Activated CD8-positive, alpha-beta T cell treated with anti-CD3 and anti-CD28 coated beads for 36 hours (primary cell): ENCODE data around the gene RNU6-9. TPM values are rescaled to one million over a fixed set of nuclear protein-coding genes. Genes with fewer than 3 reads are reported as not detected.
"Not testable (repeated sequence)": the region's sequence is repeated elsewhere in the genome, so short reads cannot be mapped to it uniquely, and the experiment has no call there.

Experiments used
- ATAC-seq: fragments of 200-7000 bp; cut with Tn5 transposase; one replicate; pipeline ENCODE4 v1.10.0; 2021; ENCODE audit warnings: mild to moderate bottlenecking, moderate library complexity
- CTCF ChIA-PET: fragments of 350-600 bp; sonication (Branson Sonifier 250); formaldehyde crosslinking; loops from one replicate; lab custom pipeline; 2021; ENCODE audit warnings: antibody characterized with exemption; lab: Charles Lee
- POLR2A ChIA-PET: fragments of 350-600 bp; sonication (Branson Sonifier 250); formaldehyde crosslinking; loops from one replicate; lab custom pipeline; 2021; ENCODE audit warnings: antibody characterized with exemption; lab: Charles Lee
- DNase-seq: peaks from one replicate; pipeline ENCODE4 v3.0.0-alpha.2; 2020
- H3K27ac Mint-ChIP-seq: one replicate; pipeline ENCODE4 v1.8.0; 2021; ENCODE audit warnings: mild to moderate bottlenecking, mixed read lengths
- H3K27me3 Mint-ChIP-seq: one replicate; pipeline ENCODE4 v1.8.0; 2021; ENCODE audit warnings: mixed read lengths
- H3K36me3 Mint-ChIP-seq: one replicate; pipeline ENCODE4 v1.8.0; 2021; ENCODE audit warnings: low read depth, mixed read lengths
- H3K4me1 Mint-ChIP-seq: one replicate; pipeline ENCODE4 v1.8.0; 2021; ENCODE audit warnings: low read depth, mixed read lengths
- H3K4me3 Mint-ChIP-seq: one replicate; pipeline ENCODE4 v1.8.0; 2021; ENCODE audit warnings: mild to moderate bottlenecking, moderate library complexity, mixed read lengths
- H3K9me3 Mint-ChIP-seq: one replicate; pipeline ENCODE4 v1.8.0; 2021; ENCODE audit warnings: mixed read lengths
- CTCF ChIP-seq: fragments of 200-600 bp; IDR thresholded peaks from one replicate; pipeline ENCODE4 v1.8.0; 2022; ENCODE audit warnings: antibody characterized with exemption, mild to moderate bottlenecking
- intact Hi-C: fragments of 100-400 bp; cut with micrococcal nuclease; formaldehyde crosslinking; loops from one replicate; pipeline ENCODE4 v1.10.0; 2022
- total RNA-seq, 2 experiments: library from RNA; stranded (reverse); gene quantifications; one replicate each; pipeline ENCODE4 v1.2.3, GENCODE V29; 2021

RNU6-9 gene
- total RNA-seq, 2 experiments from 2014 or later = not detected

- Mint-ChIP-seq H3K27me3 (peaks cover 33% of the 10 kb centered on the region), H3K4me3 (no peak overlapping the region), H3K9me3 (no peaks in the 10 kb centered on the region), H3K4me1 (peaks cover 3% of the 10 kb centered on the region), H3K27ac (no peak overlapping the region), H3K36me3 (no peaks in the 10 kb centered on the region)
- no peak for ATAC-seq
- TF ChIP-seq CTCF = no peak
- intact Hi-C loops = no loop called here
- ChIA-PET CTCF (no interaction called here), POLR2A (interaction anchor here (0.7 to 0.9 kb wide), 2 partner anchors 46 to 161 kb away, joined by 3 read pairs; no protein-coding TSS in a partner anchor)
- DNase-seq = no peak
Measured at GRCh38 chr19:848386-848921, 44.8 kb upstream of the RNU6-9 start.

- H3K36me3 Mint-ChIP-seq, ATAC-seq, H3K4me3 Mint-ChIP-seq, H3K9me3 Mint-ChIP-seq, DNase-seq, H3K4me1 Mint-ChIP-seq, H3K27ac Mint-ChIP-seq, intact Hi-C loops: not testable (repeated sequence)
- ChIA-PET CTCF (interaction anchor here (1.1 kb wide), 2 partner anchors 9 to 80 kb away, joined by 3 to 4 read pairs; no protein-coding TSS in a partner anchor), POLR2A (interaction anchor here (0.9 kb wide), 1 partner anchor 46 kb away, joined by 3 read pairs; no protein-coding TSS in a partner anchor)
- peaks cover 33% of the 10 kb centered on the region for H3K27me3 Mint-ChIP-seq
Measured at GRCh38 chr19:849195-849594, 44.1 kb upstream of the RNU6-9 start.

- no peaks in the 10 kb centered on the region for H3K4me1 Mint-ChIP-seq
- H3K27me3 Mint-ChIP-seq = peaks cover 25% of the 10 kb centered on the region
- DNase-seq (peak; percentile 45), ATAC-seq (peak; percentile 24)
- H3K27ac Mint-ChIP-seq = no peak overlapping the region
- TF ChIP-seq CTCF = no peak
- ChIA-PET POLR2A (no interaction called here), CTCF (interaction anchor here (1.1 kb wide), 1 partner anchor 8 kb away, joined by 4 read pairs; no protein-coding TSS in a partner anchor)
- no peaks in the 10 kb centered on the region for H3K9me3 Mint-ChIP-seq
- no peaks in the 10 kb centered on the region for H3K36me3 Mint-ChIP-seq
- intact Hi-C loops = no loop called here
- no peak overlapping the region for H3K4me3 Mint-ChIP-seq
Measured at GRCh38 chr19:850221-850978, 42.9 kb upstream of the RNU6-9 start.

- DNase-seq (no peak), ATAC-seq (no peak)
- ChIA-PET CTCF (no interaction called here), POLR2A (no interaction called here)
- H3K27ac Mint-ChIP-seq = no peak overlapping the region
- intact Hi-C loops = no loop called here
- no peak for TF ChIP-seq CTCF
- no peak overlapping the region for H3K4me3 Mint-ChIP-seq
- H3K9me3 Mint-ChIP-seq = no peaks in the 10 kb centered on the region
- no peaks in the 10 kb centered on the region for H3K36me3 Mint-ChIP-seq
- H3K4me1 Mint-ChIP-seq = no peaks in the 10 kb centered on the region
- H3K27me3 Mint-ChIP-seq = peaks cover 21% of the 10 kb centered on the region
Measured at GRCh38 chr19:850979-851335, 42.3 kb upstream of the RNU6-9 start.

- TF ChIP-seq CTCF = no peak
- no peaks in the 10 kb centered on the region for H3K9me3 Mint-ChIP-seq
- no peak for ATAC-seq
- peaks cover 15% of the 10 kb centered on the region for H3K27me3 Mint-ChIP-seq
- ChIA-PET CTCF (no interaction called here), POLR2A (no interaction called here)
- no peak within 1 kb of the TSS for H3K27ac Mint-ChIP-seq
- H3K4me3 Mint-ChIP-seq = no peak within 1 kb of the TSS
- H3K36me3 Mint-ChIP-seq = no peaks in the 10 kb centered on the region
- no peaks in the 10 kb centered on the region for H3K4me1 Mint-ChIP-seq
- intact Hi-C loops = no loop called here
- no peak for DNase-seq
Measured at GRCh38 chr19:852136-853013, 40.9 kb upstream of the RNU6-9 start, which contains the start of gene ELANE. TSS of gene ELANE (plus strand) at chr19:852303. CDS start at chr19:852329, 26 bp downstream.
